ENCODE results near the gene MCM5.
"Not testable (repeated sequence)": the region's sequence is repeated elsewhere in the genome, so short reads cannot be mapped to it uniquely, and the experiment has no call there.

Gene MCM5

DNA sequence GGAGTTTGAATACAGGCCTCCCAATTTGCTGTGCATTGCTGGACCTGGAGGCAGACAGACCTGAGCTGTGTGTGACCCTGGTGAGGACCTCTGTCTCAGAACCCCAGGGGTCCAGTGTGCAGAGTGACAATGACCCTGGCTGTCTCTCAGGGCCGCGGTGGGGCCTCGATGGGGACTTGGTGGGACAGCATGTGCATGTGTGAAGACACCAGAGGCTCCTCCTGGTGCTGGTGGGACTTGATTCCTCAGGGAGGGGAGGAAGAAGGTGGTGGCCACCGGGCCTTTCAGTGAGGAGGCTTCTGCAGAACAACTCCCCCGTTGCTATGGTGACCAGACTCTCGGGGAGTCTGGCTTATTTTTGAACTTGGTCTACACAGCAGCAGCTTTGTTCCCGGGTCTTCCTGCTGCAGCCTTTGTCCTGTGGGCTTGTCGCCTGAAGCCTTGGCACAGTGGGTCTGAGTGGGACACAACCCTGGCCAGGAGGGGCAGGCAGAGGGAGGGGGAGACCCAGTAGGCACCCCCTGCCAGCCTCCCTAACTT, 35.3 kb downstream of the MCM5 start:
- no peak for DNase-seq

DNA sequence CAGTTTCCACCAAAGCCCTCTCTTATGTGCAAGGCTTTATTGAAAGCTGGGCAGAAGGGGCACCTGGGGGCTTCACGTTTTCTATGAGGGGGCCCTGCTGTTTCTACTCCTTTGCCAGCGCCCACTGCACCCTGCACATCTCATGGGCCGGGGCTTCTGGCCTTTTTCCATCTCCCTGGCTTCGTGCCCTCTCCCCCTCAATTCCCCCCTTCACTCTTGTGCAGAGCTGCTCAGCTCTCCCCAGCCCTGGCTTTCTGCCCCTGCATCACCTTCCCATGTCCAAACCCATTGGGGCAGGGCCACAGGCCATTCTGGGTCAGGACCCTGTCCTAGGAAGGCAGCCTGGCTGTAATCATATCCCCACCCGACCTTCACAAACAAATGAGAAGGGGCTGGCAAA, 36.5 kb downstream of the MCM5 start:
- DNase-seq: no peak

DNA sequence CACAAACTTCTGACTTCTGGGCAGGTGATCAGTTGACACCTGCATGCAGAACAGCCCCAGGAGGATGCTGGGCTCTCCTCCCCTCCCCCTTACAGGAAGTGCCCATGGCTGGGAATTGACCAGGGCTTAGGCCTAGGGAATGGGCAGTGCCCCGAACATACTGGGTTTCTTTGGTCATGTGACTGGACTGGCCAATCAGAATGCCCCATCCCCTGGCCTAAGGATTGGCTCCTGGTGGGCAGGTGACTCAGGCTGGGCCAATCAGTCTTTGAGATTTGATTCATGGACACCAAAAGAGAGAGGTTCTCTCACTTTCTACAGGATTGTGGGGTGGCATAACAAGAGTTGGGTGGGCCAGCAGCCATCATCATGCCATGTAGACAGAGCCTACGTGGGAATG, 37.1 kb downstream of the MCM5 start:
- no peak for DNase-seq

DNA sequence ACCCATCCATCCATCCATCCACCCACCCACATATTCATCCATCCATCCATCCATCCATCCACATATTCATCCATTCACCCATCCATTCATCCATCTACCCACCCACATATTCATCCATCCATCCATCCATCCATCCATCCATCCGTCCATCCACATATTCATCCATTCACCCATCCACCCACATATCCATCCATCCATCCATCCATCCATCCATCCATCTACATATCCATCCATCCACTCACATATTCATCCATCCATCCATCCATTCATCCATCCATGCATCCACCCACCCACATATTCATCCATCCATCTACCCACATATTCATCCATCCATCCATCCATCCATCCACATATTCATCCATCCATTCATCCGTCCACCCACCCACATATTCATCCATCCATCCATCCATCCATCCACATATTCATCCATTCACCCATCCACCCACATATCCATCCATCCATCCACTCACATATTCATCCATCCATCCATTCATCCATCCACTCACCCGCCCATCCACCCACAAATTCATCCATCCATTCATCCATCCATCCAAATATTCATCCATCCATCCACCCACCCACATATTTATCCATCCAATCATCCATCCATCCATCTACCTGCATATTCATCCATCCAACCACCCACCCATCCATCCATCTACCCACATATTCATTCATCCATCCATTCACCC, 38.9 kb downstream of the MCM5 start:
- not testable (repeated sequence) for DNase-seq

DNA sequence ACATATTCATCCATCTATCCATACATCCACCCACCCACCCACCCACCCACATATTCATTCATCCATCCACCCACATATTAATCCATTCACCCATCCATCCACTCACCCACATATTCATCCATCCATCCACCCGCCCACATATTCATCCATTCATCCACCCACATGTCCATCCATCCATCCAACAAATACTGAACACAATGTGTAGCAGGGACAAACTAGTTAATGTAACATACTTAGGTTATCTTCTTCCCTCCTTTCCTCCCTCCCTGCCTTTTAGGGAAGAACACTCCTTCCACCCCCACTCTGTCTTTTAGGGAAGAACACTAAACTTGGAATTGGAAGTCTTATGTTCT, 39.4 kb downstream of the MCM5 start:
- DNase-seq: no peak

DNA sequence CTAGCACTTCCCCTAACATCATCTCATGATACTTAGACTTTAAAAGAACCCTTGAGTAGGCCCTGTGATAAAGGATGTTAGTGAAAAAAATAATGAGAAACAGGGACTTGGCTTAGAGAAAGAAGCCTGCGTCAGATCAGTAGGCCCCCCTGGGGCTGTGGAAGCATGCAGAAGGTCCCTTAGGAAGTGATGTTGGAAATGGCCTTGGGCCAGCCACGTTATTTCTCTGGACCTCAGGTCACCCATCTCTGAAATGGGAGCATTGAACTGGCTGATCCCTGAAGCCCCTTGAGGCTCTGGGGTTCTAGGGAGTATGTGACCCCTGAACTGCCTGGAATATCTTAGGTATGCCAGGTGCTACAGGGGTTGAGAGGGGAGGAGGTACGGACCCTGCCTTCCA, 40.2 kb downstream of the MCM5 start:
- no peak for DNase-seq

DNA sequence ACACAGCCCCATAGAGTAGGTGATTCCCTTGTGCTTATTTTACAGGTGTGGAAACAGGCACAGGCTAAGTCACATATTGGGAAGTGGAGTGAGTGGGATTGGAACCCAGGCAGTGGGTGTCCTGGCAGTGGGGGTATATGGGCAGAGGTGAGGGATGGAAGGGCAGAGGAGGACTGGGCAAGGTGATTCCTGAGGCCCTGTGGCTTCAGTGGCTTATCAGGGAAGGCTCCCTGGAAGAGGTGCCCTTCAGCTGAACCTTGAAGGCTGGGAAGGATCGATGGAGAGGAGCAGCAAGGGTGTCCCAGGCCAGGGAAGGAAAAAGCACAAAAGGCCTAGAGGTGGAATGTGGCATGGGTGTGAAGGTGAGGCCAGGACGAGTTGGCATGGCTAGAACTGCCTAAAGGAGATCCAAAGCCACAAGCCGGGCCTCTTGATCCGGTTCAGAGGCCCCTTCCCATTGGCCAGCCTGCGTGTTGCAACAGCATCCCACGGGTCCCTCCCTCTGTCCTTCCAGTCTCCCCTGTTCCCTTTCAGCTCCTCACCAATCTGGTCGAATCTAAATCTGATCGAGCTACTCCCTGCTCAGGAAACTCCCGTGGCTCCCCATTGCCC, 41.7 kb downstream of the MCM5 start:
- no peak for DNase-seq

DNA sequence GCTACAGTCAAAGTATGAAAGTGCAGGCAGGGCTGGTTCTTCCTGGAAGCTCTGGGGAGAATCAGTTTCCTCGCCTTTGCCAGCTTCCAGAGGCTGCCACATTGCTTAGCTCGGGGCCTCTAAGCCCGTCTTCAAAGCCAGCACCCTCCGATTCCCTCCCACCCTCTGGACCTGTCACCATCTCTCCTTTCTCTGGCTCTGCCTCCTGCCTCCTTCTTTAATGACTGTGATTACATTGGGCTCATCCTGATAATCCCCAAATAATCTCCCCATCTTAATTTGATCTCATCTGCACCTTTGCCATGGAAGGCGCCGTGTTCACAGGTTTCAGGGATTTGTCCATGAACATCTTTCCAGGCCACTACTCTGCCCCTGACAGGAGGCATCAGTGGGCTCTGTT, 42.5 kb downstream of the MCM5 start:
- no peak for DNase-seq

DNA sequence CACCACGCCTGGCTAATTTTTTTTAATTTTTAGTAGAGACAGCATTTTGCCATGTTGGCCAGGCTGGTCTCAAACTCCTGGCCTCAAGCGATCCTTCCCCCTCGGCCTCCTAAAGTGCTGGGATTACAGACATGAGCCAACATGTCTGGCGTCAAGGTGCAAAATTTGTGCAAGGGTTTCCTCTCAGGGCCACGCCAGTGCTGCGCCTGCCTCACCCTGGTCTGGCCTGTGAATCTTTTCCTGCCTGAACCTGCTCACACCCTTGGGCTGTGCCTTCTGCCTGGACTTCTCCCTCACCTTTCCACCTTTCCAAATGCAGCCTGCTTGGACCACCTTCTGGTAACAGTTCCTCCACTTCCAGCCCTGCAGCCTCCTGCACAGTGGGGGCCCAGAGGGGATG, 43.4 kb downstream of the MCM5 start:
- DNase-seq: no peak

DNA sequence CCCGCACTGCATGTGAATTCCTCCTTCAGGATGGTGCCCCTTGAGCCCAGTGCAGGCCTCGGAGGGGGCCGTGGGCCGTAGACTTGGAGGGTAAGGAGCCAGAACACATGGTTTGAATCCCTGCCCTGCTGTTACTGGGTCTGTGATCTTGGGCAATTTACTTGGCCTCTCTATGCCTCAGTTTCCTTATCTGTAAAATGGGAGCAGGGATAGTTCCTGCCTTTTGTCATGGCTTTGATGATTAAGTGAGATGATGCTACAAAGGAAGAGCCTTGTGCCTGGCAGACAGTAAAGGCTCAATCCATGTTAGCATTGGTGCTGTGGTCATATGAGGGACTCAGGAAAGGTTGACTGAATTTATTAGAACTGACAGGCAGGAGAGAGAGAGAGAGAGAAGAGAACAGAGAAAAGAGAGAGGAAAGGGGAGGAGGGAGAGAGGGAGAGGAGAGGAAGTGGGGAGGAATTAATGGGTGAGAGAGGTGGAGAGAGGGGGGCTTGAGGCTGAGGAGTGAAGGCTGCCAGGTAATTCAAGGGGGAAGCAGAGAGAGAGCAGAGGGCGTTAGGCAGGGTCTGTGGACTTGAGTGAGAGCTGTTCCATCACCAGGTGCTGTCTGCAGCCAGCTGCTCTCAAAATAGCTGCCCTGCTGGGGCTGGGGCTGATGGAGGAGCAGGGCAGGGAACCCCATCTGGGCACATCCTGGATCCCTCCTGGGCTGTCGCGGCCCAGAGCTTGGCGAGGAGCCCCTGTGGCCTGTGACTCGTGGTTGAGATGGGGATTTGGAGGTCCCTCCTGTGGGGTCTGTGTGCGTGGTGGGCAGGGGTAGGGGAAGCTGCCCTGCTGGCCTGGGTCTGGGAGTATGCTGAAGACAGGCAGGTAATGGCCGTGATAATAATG, 44.1 kb downstream of the MCM5 start:
- DNase-seq: peak; percentile 35

DNA sequence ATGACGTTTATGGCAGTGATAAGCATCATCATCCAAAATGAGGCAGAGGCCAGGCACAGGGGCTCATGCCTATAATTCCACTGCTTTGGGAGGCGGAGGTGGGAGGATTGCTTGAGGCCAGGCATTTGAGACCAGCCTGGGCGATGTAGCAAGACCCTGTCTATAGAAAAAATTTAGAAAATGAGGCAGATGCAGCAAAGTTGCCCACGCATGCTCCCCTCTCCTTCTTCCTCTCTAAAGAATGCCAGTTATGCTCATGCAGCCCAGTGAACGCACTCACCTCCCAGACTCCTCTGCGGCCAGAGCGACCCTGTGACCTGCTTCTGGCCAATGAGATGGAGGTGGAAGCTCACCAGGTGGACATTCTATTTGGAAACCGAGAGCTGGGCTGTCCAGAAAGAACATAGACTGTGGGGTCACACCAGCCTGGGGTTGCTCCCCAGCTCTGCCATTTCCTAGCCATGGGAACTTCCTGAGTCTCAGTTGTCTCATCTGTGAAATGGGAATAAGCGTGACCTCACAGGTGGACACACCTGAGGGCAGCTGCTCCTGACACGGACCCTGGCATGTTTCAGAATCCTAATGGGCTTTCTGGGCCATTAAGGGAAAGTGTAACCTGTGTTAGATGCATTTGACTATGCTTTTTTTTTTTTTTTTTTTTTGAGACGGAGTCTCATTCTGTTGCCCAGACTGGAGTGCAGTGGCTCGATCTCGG, 44.9 kb downstream of the MCM5 start:
- no peak for DNase-seq

DNA sequence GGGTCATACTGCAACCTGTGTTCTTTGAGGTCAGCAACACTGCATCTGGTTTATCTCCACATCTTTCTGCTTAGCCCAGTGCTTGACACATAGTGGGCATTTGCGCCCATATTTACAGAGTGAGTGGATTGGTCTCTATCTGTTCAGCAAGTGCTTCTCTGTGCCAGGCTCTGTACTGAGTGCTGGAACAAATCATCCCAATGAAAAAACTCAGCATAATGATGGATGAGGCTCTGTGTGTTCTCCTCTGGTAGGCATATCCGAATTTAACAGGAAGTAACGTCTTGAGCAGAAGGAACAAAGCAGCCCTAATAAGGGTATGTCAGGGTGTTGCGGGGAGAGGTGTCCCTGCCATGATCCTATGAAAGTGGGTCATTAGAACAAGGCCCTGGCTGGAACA, 46.0 kb downstream of the MCM5 start:
- DNase-seq: no peak

DNA sequence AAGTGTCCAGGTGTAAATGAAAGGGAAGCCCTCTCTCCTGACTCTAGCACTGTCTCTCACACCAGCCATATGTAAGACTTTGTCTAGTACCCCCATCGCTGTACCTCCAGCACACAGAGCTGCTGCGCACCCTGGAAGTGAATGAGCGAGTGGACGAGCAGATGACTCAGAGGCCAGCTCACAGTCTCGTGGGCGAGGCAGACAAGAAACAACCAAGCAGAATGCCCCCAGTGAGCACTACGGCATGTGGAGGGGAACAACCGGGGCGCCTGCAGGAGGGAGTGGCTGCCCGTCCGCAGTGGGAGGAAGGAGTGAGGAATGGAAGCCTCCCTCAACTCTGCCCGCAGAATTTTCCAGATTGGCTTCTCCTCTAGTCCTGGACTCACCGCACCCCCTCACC, 46.4 kb downstream of the MCM5 start:
- DNase-seq: no peak

DNA sequence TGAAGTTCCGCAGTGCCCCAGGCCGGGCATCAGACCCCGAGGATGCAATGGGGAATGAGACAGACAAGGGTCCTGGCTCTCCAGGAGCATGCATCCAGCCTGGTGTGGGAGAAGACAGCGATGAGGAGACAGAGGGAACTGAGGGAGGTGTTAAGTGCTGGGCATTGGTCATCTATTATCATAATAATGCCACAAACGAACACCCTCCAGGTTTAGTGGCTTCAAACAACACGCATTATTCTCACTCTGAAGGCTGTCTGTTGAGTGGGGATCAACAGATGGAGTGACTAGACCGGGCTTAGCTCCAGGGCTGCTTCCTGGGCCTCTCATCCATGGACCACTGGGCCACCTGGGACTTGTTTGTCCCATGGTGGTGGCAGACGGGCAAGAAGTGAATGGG, 48.6 kb downstream of the MCM5 start:
- no peak for DNase-seq

DNA sequence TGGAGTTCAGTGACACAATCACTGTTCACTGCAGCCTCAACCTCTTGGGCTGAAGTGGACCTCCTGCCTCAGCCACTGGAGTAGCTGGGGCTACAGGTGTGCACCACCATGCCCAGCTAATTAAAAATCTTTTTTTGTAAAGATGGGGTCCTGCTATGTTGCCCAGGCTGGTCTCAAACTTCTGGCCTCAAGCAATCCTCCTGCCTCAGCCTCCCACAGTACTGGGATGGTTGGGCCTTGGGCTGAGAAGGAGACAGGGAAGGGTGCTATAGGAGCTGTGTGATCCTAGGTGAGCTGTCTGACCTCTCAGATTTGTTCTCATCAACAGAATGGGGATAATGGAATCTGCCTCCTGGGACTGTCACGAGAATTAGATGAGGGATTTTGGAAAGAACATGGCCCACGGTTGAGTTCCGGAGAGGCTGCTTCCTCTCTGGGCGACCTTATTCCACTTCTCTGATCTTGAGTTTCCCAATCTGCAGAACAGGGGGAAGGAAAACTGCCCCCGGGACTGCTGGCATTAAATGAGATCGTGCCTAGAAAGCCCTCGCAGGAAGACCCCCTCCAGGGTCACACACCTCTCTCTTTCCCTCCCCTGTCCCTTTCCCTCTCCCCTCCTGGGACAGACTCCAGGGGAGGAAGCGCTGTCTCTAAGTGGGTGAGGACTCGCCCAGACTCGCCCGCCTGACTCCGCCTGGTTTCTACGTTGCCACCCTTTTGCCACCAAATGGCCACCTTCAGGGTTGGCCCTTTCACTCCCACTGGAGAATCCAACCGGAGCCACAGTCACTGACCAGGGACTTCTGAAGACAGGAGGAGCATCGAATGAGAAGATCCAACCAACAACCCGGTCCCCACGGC, 50.1 kb downstream of the MCM5 start:
- no peak for DNase-seq

DNA sequence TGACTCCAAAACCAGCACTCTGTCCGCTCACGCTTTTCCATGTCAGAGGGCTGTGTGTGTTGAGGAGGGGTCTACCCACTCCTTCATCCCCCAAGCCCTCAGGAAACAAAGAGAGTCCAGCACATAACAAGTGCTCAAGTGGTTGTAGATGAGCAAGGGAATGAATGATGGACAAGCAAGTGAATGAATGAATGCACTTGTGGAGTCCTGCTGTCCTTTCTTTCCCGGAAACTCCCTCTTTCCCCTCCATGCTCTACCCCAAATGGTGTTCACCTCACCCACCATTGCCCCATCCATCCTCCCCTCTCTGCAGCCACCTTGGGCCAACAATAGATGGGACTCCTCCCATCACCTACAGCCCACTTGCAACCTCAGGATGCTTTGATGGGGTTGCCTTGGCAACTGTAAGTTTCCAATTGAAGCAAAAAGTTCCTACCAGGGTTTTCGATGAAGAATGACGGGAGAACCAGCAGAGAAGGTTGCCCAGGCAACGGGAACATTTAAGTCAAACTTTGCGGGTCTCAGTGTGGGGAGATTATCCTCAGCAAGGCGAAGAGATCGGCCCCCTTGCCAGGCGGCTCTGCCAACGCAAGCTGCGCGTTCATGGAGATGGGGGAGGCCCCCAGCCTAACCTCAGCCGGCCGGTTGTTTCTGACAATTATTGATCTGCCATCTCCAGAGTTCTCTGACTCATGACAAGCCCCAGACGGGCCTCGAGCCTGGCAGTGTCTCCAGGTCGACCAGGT, 51.1 kb downstream of the MCM5 start:
- no peak for DNase-seq

DNA sequence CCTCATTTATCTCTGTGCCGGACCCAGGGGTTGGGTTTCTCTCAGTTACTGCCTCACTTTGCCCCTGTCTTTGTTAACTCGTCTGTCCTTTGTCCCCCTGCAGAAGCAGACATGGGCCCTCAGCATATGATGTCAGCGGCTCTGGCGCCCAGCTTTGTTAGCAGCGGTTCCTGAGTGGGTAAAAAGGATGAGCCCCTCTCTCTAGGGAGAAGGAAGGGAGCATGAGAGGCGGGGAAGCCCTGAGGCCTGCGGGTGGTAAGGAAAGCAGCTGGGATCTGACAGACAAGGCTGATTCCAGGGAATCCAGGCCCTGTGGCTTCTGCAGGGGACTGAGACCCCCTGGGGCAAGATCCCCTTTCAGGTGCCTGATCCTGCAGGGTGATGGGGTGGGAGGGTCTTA, 51.7 kb downstream of the MCM5 start:
- DNase-seq: peak; percentile 27

DNA sequence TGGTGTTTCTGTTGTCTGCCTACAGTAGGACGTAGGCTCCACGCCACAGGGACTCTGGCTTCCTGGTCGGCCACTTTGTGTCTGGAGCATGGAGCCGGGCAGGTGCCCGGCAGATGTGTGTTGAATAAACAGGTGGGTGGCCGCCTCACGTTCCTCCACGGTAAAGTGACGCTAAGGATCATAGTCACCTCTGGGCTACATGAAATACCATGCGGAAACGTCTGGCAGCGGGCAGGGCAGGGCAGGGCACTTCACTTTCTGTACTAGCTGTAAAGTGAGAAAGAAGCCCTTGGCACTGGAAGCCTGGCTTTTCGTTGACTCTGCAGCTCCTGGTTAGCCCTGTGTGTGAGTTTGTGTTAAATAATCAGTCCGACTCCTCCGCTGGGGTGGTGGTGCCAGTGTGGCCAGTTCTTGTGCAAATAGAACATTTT, 52.4 kb downstream of the MCM5 start:
- no peak for DNase-seq

DNA sequence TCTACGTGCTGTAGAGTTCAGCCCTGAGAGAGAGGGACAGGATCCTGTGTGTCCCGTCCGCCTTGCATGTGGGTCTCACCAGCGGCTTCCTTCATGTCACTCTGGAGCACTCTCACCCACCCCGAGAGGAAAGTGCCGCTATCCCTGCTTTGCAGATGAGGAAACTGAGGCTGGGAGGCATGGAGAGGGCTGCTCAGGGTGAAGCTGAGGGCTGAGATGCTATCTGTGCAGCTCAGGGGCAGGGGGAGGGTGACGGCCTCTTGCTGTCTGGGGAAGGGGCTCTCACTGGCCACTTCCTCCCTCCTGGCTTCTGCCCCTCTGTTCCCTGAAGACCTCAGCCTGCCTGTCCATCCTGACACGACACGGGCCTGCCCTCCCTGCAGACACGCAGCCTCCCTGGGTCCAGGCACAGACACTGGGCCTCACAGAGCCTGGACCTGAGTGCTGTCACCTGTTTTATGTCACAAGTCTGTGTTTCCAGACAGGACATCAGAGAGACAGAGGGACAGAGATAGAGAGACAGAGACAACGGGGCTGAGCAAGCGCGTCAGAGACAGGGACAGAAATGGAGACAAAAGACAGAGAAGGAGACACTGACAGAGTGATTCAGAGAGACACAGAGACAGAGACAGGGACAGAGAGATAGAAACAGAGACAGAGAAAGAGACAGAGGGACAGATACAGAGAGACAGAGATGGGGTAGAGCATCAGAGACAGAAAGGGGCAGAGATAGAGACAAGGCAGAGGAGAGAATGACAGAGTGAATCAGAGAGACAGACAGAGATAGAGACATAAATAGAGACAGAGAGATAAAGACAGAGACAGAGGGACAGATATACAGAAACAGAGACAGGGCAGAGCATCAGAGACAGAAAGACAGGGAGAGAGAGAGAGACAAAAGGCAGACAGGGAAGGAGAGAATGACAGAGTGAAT, 53.1 kb downstream of the MCM5 start:
- DNase-seq: no peak

DNA sequence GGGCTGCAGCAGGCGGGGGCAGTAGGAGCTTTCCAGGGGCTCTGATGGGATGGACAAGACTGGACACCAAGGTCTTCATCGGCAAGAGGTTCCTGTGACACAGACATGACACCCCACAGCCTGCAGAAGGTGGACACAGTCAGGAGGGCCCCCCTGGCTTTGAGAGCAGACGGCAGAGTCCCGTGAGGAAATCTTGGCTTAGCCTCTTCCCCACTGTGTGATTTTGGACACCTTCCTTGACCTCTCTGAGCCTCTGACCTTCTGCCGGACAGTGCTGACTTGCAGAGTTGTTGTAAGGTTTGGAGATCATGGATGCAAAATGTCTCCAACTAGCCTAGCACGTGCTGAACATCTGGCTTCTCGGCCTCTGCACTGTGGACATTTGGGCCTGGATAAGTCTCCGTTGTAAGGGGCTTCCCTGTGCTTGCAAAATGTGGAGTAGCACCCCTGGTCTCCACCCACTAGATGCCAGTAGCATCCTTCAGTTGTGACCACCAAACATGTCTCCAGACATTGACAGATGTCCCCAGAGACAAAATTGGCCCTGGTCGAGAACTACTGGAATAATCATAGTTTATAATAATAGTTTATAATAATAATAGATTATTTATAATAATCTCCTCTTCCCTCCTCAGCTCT, 54.6 kb downstream of the MCM5 start:
- no peak for DNase-seq

Data from NCI-H2171 (cell line).